Muscle of arm (tissue), 14 donors: Measurements from ENCODE around the gene NPY1R. TPM values are rescaled to one million over a fixed set of nuclear protein-coding genes. Genes with fewer than 3 reads are reported as not detected.
A peak's percentile ranks its signal among the peaks of the same experiment; 100 is the strongest.

Source experiments
- DNase-seq: peaks from one replicate; pipeline ENCODE4 v3.0.0-alpha.2; 2013
- long read RNA-seq, 11 donors: transcript quantifications; one replicate each; lab custom pipeline, GENCODE V29; 2026
- polyA plus RNA-seq, 12 donors: library from polyadenylated mRNA; unstranded; fragments of 120-200 nt; gene quantifications; one replicate each; pipeline ENCODE4 v1.2.1, GENCODE V29; 2013; ENCODE audit not compliant: insufficient read length in 12 of 12

Gene NPY1R
- polyA plus RNA-seq = 10 to 100 TPM in 6 of 12 donors, 1 to 10 TPM in 5, not detected in 1; 3.5 to 17.0 (median 11.0) TPM
- long read RNA-seq, donor 1, partial matches to known transcripts = 0 of 2 reads
- long read RNA-seq, donor 1, other reads (novel, unspliced or antisense) = 0 of 2 reads
- long read RNA-seq, donor 2, partial matches to known transcripts = 0 of 3 reads
- long read RNA-seq, donor 2, other reads (novel, unspliced or antisense) = 0 of 3 reads
- long read RNA-seq, donor 3 = 0 reads
- long read RNA-seq, donor 4 = 0 reads
- long read RNA-seq, donor 5, partial matches to known transcripts = 0 of 2 reads
- long read RNA-seq, donor 5, other reads (novel, unspliced or antisense) = 0 of 2 reads
- long read RNA-seq, donor 6, partial matches to known transcripts = 0 of 1 reads
- long read RNA-seq, donor 6, other reads (novel, unspliced or antisense) = 0 of 1 reads
- long read RNA-seq, donor 7 = 0 reads
- long read RNA-seq, donor 8 = 0 reads
- long read RNA-seq, donor 9 = 0 reads
- long read RNA-seq, donor 10, partial matches to known transcripts = 0 of 2 reads
- long read RNA-seq, donor 10, other reads (novel, unspliced or antisense) = 0 of 2 reads
- long read RNA-seq, donor 11, partial matches to known transcripts = 0 of 2 reads
- long read RNA-seq, donor 11, other reads (novel, unspliced or antisense) = 0 of 2 reads

- peak; percentile 82 for DNase-seq
Measured at GRCh38 chr4:163332526-163333406, at the start of gene NPY1R. TSS of gene NPY1R (minus strand) at chr4:163332596. CDS start at chr4:163326554, 6,042 bp downstream.

GRCh38 chr4:163380703-163381102 lies 48.3 kb upstream of the NPY1R start:
- DNase-seq = no peak

DNA sequence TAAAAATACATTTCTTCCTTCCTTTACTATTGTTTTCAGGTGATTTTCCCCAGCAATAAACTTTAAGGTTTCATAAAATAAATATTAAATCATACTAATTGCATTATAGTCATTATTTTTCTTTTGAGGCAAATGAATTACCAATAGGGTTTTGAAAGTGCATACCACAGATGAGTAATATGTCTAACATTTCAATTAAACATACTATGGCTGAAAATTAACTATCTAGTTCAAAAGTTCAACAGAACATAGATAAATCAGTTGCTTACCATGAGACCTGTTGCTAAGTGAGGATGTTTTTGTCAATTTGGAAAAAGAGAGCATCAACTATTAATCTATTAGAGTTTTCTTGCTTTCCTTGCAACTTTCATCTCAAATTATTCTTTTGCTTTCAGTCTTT lies 46.3 kb upstream of the NPY1R start:
- no peak for DNase-seq

DNA sequence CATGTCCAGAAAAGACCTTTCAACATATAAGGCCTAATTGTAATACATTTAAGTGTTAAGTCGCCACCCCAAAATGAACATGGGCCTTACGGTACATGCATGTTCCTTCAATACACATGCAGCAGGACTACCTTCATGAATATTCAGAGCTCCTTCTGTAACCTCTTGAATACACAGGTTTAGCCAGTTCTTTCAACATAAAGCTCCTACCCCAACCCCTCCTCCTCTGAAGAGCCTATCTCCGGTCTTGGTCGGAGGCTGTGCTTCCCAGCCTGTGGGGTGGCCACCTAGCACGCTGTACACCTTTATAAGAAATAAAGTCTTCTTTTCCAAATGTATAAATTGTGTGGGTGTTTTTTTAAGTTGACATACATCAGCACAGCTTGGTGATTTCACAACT lies 39.6 kb upstream of the NPY1R start:
- no peak for DNase-seq

GRCh38 chr4:163367651-163368050 lies 35.3 kb upstream of the NPY1R start:
- DNase-seq = no peak

DNA sequence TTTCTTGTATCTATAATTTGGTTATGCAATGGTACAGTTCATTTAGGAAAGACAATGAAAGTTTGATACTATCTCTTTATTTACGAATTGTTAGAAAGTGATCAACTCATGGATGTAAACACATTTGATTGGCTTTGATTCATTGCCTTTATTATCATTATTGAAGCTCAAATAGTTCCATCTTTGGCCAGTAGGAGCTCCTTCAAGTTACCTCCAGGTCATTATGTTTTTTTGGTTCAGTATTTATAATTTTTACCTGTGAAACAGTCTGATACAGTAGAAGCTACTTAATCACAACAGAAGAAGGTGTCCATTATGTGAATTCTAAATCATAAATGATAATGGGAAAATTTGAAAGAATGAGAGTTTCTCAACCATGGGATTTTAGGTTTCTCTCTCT lies 23.7 kb upstream of the NPY1R start:
- DNase-seq = no peak

DNA sequence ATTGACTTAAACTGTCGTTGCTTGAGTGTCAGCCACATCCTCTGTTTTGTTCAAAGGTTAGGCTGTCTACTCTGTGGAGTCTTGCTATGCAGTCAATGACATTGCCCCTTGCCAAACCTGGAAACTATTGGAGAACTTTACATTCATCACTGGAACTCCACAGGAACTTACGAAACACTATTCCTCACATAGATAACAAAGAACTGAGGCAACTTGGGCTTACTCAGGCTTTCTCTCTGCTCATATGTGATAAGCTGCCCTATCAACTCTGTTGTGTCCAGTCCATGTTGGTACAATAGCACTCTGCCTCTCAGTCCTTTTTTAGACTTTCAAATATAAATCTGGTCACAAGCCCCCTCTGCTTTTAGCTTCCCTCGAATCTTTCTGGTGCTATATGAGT lies 20.7 kb upstream of the NPY1R start:
- DNase-seq = no peak

GRCh38 chr4:163350672-163351071 lies 18.3 kb upstream of the NPY1R start:
- no peak for DNase-seq

DNA sequence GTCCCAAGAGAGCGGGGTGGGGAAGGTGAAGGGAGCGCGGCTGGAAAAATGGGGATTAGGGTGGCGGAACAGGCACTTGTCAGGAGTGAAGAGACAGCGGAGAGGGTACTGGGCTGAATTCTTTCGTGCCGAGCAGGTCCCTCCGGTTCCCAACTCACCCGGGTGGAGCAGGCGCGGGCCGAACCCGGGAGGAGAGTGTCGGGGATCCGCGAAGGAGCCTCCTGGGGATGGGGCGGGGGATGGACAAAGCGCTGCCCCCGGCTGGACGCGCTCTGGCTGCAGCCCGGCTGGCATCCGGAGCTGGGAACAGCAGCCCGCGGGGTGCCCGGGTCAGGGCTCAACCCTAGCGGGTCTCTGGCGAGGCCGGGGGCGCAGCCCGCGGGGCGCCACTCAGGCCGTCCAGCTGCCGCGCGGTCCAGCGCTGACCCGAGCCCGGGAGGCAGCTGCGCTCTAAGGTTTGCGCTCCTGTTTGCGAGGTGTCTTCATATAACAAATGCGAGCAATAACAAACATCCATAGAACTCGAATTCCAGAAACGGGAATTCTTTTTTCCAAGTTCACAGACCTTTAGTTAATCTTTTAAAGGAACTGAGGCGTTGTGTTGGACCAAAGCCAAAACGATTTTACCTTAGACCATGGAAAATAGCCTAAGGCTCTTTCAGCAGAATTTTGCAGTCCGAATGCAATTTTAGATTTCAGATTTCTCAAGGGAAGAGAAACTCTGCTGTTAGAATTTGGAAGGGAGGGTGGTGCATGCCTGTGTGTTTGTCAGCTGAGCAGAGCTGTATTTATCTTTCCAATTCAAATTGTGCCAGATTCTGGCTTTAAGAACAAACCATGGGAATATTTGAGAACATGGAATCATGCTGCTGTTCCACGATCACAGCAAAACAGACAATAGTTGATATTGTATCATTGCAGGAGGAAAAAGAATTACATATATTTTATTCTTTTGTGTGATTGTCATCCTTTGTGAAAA lies 12.0 kb upstream of the NPY1R start:
- peak; percentile 17 for DNase-seq

GRCh38 chr4:163343604-163344146 lies 11.3 kb upstream of the NPY1R start, which contains the start of gene NPY5R:
TSS of gene NPY5R (plus strand) at chr4:163343892. CDS start at chr4:163350274, 6,382 bp downstream.
- DNase-seq = no peak

DNA sequence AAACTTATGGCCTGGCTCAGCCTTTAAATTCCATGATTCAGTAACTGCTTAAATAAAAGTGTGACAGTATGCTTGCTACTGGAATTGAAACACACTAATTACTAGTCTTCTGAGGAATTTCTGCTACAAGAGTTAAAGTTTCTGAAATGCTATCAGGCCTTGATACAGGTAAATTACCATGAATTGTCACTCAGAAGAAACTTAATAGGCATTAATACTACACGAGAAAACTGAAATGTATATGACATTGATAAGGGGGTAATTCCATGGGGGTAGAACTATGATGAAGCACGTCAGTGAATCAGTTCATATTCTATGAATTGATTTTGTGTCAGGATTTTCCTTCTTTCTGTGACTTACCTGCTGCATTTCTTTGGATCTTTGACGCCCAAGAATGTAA lies 3.0 kb upstream of the NPY1R start:
- no peak for DNase-seq

- peak; percentile 18 for DNase-seq
Measured at GRCh38 chr4:163331629-163332376, 593 bp downstream of the NPY1R start.

DNA sequence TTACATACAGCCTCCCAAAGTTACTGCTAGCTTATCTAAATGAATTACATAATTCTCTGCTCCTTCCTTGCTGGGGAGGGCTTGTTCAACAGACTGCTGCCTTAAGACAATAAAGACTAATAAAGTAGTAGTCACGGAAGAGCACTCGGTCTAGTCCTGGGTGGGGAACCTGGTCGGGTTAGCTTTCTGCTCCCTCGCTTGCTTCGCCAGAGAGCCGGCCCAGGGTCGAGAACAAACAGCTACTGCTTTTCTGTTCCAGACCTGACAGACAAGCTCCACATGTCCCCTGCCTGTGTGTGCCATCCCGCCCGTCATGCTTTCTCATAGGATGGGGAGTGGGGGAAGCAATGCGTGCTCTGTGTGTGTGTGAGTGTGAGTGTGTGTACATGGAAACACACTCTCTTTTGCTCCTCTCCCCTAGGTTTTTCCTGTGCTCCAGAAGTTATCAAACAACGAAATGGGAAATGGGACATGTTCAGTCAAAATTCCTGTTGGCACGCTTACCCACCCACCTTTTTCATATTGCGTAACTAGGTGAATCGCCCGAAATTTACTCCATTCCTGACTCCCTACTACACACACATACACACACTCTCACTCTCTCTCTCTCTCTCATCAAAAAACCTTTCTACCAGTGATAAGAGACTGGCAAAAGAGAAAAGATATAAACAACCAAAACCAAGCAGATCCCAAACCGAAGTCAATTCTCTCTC lies 1.3 kb downstream of the NPY1R start:
- DNase-seq = peak; percentile 14

- no peak for DNase-seq
Measured at GRCh38 chr4:163317110-163317509, 15.3 kb downstream of the NPY1R start.

GRCh38 chr4:163309466-163309865 lies 22.9 kb downstream of the NPY1R start:
- peak; percentile 7 for DNase-seq

GRCh38 chr4:163303069-163303468 lies 29.3 kb downstream of the NPY1R start:
- DNase-seq = no peak

DNA sequence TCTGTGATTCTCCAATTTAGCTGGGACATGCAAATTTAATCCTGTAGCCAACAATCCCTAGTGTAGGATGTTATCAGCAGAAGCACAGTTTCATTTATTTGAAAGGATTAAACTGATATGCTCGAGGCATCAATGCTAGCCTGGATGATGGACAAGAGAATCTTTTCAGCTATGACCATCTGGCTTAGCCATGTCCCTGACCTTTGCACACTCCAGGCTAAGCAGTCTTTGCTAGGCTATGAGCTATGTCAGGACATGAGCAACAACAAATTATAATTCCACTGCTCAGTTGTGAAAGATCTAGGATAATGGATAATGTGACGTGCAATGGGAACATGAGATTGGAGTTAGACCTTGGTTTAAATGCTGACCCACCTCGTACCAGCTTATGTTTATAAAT lies 32.0 kb downstream of the NPY1R start:
- DNase-seq = no peak

DNA sequence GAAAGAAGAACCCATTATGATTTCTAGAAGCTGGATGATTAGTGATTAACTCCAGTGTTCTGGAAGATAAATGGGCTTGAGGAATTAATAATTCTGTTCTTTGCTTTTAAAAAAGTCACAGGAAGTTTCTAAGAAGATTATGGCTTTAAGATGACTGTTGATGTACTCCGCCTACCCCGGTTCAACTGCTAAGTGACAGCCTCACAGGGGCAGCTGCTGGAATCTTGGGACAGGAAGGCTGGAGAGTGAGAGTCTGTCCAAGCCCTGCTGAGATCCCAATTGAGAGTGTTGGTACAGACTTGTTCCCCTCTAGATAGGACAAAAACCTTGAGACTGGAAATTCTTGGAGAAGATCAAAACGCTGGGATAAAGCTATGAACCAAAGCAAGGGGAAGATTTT lies 37.3 kb downstream of the NPY1R start:
- DNase-seq = no peak

- no peak for DNase-seq
Measured at GRCh38 chr4:163284304-163284703, 48.1 kb downstream of the NPY1R start.
